Duodenal mucosa (tissue), 2 donors: Measurements from ENCODE around the gene SLC16A9.
"Not testable (repeated sequence)": the region's sequence is repeated elsewhere in the genome, so short reads cannot be mapped to it uniquely, and the experiment has no call there.

ENCODE experiments used
- H3K27ac ChIP-seq: one replicate; pipeline ENCODE4 v1.7.0; 2013; ENCODE audit warnings: low read depth, low read length
- H3K27me3 ChIP-seq, 2 donors: one replicate each; pipeline ENCODE4 v1.7.0; 2013; ENCODE audit warnings: low read length in 2 of 2, control low read depth in 1 of 2; ENCODE audit not compliant: insufficient read depth in 2 of 2, control insufficient read depth in 1 of 2
- H3K36me3 ChIP-seq, 2 donors: one replicate each; pipeline ENCODE4 v1.7.0; 2013; ENCODE audit warnings: low read length in 2 of 2, control low read depth in 1 of 2; ENCODE audit not compliant: insufficient read depth in 2 of 2, control insufficient read depth in 1 of 2
- H3K4me1 ChIP-seq, 2 donors: one replicate each; pipeline ENCODE4 v1.7.0; 2013; ENCODE audit warnings: low read length in 2 of 2, control low read depth in 1 of 2; ENCODE audit not compliant: insufficient read depth in 2 of 2, control insufficient read depth in 1 of 2
- H3K4me3 ChIP-seq, 2 donors: one replicate each; pipeline ENCODE4 v1.7.0; 2013; ENCODE audit warnings: low read length in 2 of 2, low read depth in 1 of 2
- H3K9ac ChIP-seq, 2 donors: one replicate each; pipeline ENCODE4 v1.7.0; 2013; ENCODE audit warnings: low read length in 2 of 2, low read depth in 1 of 2
- H3K9me3 ChIP-seq, 2 donors: one replicate each; pipeline ENCODE4 v1.7.0; 2013; ENCODE audit warnings: low read length in 2 of 2, control low read depth in 1 of 2; ENCODE audit not compliant: control insufficient read depth in 1 of 2

Gene SLC16A9

DNA sequence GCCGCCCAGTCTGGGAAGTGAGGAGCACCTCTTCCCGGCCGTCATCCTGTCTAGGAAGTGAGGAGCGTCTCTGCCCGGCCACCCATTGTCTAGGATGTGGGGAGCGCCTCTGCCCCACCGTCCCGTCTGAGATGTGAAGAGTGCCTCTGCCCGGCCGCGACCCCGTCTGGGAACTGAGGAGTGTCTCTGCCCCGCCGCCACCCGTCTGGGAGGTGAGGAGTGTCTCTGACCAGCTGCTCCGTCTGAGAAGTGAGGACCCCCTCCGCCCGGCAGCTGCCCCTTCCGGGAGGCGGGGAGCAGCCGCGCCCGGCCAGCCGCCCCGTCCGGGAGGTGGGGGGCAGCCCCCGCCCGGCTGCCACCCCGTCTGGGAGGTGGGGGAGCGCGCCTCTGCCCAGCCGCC lies 34.5 kb upstream of the SLC16A9 start:
- not testable (repeated sequence) for H3K4me1 ChIP-seq, H3K27me3 ChIP-seq, H3K36me3 ChIP-seq, H3K27ac ChIP-seq, H3K4me3 ChIP-seq, H3K9ac ChIP-seq, H3K9me3 ChIP-seq

- H3K36me3 ChIP-seq, result no peaks in the 10 kb centered on the region
- no peak overlapping the region for H3K9ac ChIP-seq
- H3K27ac ChIP-seq, result no peak overlapping the region
- H3K9me3 ChIP-seq, result no peaks in the 10 kb centered on the region
- H3K4me3 ChIP-seq, result no peak overlapping the region
- no peaks in the 10 kb centered on the region for H3K27me3 ChIP-seq
- no peaks in the 10 kb centered on the region for H3K4me1 ChIP-seq
These were observed 31.9 kb upstream of the SLC16A9 start for GRCh38 chr10:59741583-59741982.

GRCh38 chr10:59741048-59741447 lies 31.4 kb upstream of the SLC16A9 start:
- no peak overlapping the region for H3K27ac ChIP-seq
- H3K9me3 ChIP-seq, result no peaks in the 10 kb centered on the region
- H3K27me3 ChIP-seq, result no peaks in the 10 kb centered on the region
- no peaks in the 10 kb centered on the region for H3K36me3 ChIP-seq
- H3K9ac ChIP-seq, result no peak overlapping the region
- no peak overlapping the region for H3K4me3 ChIP-seq
- H3K4me1 ChIP-seq, result no peaks in the 10 kb centered on the region

DNA sequence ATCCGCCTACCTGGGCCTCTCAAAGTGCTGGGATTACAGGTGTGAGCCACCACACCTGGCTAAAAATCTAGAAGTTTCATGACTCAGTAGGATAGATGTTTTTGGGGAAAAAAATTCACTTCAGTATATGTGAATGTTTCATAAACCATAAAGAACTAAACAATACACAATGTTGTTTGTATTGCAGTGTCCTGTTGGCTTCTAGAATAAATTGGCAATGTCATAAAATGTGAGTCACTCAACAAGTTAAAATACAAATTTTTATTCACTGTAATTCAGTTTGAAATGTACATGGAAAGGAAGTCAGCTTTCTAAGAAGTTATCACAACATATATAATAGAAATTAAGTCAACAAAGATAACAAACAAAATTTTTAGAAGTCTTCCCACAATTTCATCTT lies 27.1 kb upstream of the SLC16A9 start:
- no peak overlapping the region for H3K27ac ChIP-seq

DNA sequence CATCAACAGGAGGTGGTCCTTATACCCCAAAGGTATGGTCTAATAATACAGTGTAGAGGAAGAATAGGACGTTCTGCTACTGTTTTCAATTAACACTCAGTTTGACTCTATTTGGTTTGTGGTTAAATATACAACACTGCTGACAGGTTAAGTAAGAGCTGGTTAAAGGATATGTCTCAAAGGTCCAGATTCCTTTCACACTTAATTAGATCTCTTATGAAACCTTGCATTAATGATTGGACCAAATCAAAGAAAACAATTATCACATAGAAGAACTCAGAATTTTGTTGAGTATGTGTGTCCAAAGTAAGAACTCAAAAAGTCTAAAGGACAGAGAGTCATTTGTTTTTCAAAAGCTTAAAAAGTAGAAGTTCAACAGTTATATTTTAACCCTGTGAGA lies 25.6 kb upstream of the SLC16A9 start:
- no peaks in the 10 kb centered on the region for H3K27me3 ChIP-seq
- H3K27ac ChIP-seq, result no peak overlapping the region
- H3K36me3 ChIP-seq, result no peaks in the 10 kb centered on the region
- H3K4me3 ChIP-seq, result no peak overlapping the region
- H3K9ac ChIP-seq, result no peak overlapping the region
- H3K9me3 ChIP-seq, result no peaks in the 10 kb centered on the region
- no peaks in the 10 kb centered on the region for H3K4me1 ChIP-seq

More for the DNA sequence above, 27.1 kb upstream of the SLC16A9 start:
- Histone ChIP-seq H3K4me1 (no peaks in the 10 kb centered on the region), H3K4me3 (no peak overlapping the region), H3K36me3 (no peaks in the 10 kb centered on the region), H3K9ac (no peak overlapping the region), H3K27me3 (no peaks in the 10 kb centered on the region), H3K9me3 (no peaks in the 10 kb centered on the region)

- Histone ChIP-seq H3K9ac (no peak overlapping the region), H3K4me3 (no peak overlapping the region), H3K4me1 (no peaks in the 10 kb centered on the region), H3K36me3 (no peaks in the 10 kb centered on the region), H3K9me3 (no peaks in the 10 kb centered on the region), H3K27ac (no peak overlapping the region), H3K27me3 (no peaks in the 10 kb centered on the region)
These were observed 24.4 kb upstream of the SLC16A9 start for GRCh38 chr10:59734014-59734462.

DNA sequence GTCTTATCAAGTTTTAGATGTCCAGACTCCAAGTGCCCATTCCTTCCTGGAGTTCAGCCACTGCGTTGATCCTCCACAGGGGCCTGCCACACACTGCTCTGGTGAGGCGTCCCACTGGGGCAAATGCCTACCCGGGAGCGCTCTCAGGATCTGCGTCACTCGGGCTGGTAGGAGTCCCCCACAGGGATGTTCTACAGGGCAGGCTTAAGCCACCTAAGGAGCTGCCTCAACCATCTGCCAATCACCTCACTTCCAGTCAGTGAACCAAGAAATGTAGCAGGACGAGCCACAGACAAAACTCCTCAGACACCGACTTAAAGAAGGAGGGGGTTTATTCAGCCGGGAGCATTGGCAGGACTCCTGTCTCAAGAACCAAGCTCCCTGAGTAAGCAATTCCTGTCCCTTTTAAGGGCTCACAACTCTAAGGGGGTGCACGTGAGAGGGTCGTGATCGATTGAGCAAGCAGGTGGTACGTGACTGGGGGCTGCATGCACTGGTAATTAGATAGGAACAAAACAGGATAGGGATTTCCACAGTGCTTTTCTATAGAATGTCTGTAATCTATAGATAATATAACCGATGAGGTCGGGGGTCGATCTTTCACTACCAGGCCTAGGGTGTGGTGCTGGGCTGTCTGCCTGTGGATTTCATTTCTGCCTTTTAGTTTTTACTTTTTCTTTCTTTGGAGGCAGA lies 23.8 kb upstream of the SLC16A9 start:
- not testable (repeated sequence) for H3K27me3 ChIP-seq, H3K4me1 ChIP-seq

DNA sequence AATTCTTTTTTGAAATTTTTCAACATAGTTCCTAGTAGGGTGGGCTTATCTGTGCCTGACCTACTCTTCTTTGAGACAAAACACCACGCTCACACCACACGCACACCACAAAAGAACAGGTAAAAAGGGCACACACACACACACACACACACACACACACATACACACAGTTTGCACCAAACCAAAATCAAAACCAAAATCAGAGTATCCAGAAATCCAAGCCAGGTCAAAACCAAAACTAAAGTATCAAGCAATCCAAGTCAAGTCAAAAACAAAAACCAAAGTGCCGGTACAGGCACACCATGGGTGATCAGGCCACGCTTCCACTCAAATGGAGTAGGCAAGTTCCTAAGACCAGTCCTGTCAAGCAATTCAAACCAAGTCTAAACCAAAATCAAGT lies 23.2 kb upstream of the SLC16A9 start:
- not testable (repeated sequence) for H3K9me3 ChIP-seq, H3K27ac ChIP-seq, H3K36me3 ChIP-seq, H3K4me3 ChIP-seq, H3K27me3 ChIP-seq, H3K4me1 ChIP-seq, H3K9ac ChIP-seq

More for the DNA sequence above, 23.8 kb upstream of the SLC16A9 start:
- not testable (repeated sequence) for H3K27ac ChIP-seq, H3K4me3 ChIP-seq, H3K9ac ChIP-seq, H3K9me3 ChIP-seq, H3K36me3 ChIP-seq

DNA sequence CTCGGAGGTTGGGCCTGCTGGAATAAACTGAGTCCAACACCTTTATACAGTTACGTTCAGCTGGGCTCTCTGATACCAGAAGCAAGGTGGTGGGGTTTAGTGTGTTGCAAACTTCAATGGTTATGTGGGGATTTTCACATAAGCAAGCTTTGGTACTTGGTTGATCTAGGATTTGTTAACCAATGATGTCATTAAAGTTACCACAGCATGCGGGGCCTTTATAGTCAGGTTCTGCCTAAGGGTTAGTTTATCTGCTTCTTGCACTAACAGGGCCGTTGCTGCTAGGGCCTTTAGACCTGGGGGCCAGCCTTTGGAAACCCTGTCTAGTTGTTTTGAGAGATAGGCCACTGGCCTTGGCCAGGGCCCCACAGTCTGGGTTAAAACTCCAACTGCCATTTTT lies 19.5 kb upstream of the SLC16A9 start:
- H3K27me3 ChIP-seq, H3K36me3 ChIP-seq, H3K9ac ChIP-seq: not testable (repeated sequence)

GRCh38 chr10:59724098-59724938 lies 14.7 kb upstream of the SLC16A9 start:
- H3K36me3 ChIP-seq, result no peaks in the 10 kb centered on the region
- H3K27me3 ChIP-seq, result no peaks in the 10 kb centered on the region
- peak overlapping the region; percentile 61 for H3K27ac ChIP-seq
- no peak overlapping the region for H3K4me3 ChIP-seq
- H3K4me1 ChIP-seq, result peaks cover 5 to 26% of the 10 kb centered on the region in 2 donors
- H3K9me3 ChIP-seq, result no peaks in the 10 kb centered on the region
- H3K9ac ChIP-seq, result no peak overlapping the region

More for the DNA sequence above, 19.5 kb upstream of the SLC16A9 start:
- not testable (repeated sequence) for H3K27ac ChIP-seq, H3K4me3 ChIP-seq, H3K9me3 ChIP-seq
- H3K4me1 ChIP-seq, result peaks cover 5 to 19% of the 10 kb centered on the region in 2 donors
